Neural cell (in vitro differentiated cells): ENCODE measurements around the gene IRAK4. TPM values are rescaled to one million over a fixed set of nuclear protein-coding genes. Genes with fewer than 3 reads are reported as not detected.

Source experiments
- H2AFZ ChIP-seq: fragments of 200-600, 300-800 bp; sonication (generic), shearing (Covaris generic); 2 replicates; pipeline ENCODE4 v1.6.0; 2014; ENCODE audit warnings: low read depth, mild to moderate bottlenecking, antibody characterized with exemption, low read length, moderate library complexity
- H3F3A ChIP-seq: fragments of 200-600 bp; shearing (Covaris generic); 2 replicates; pipeline ENCODE4 v1.6.1; 2016; ENCODE audit warnings: mild to moderate bottlenecking, moderate library complexity, mixed read lengths, antibody characterized with exemption, low read length; ENCODE audit not compliant: insufficient read depth, poor library complexity, severe bottlenecking
- H3K27ac ChIP-seq: fragments of 200-600, 300-800 bp; sonication (generic), shearing (Covaris generic); 2 replicates; pipeline ENCODE4 v1.5.1; 2014; ENCODE audit warnings: mild to moderate bottlenecking, low read length, moderate library complexity
- H3K27me3 ChIP-seq: fragments of 300-800, 200-600 bp; sonication (generic), shearing (Covaris generic); 2 replicates; pipeline ENCODE4 v1.6.0; 2014; ENCODE audit warnings: mild to moderate bottlenecking, low read depth, low read length, moderate library complexity; ENCODE audit not compliant: insufficient read depth
- H3K36me3 ChIP-seq: fragments of 300-800, 200-600 bp; sonication (generic), shearing (Covaris generic); 2 replicates; pipeline ENCODE4 v1.5.1; 2014; ENCODE audit warnings: mild to moderate bottlenecking, antibody characterized with exemption, low read length, moderate library complexity; ENCODE audit not compliant: insufficient read depth
- H3K4me2 ChIP-seq: fragments of 300-800, 200-600 bp; sonication (generic), shearing (Covaris generic); 2 replicates; pipeline ENCODE4 v1.6.0; 2014; ENCODE audit warnings: mild to moderate bottlenecking, low read length
- H3K4me3 ChIP-seq: fragments of 300-800, 200-600 bp; sonication (generic), shearing (Covaris generic); 2 replicates; pipeline ENCODE4 v1.5.1; 2014; ENCODE audit warnings: mild to moderate bottlenecking, low read length, moderate library complexity
- H3K79me2 ChIP-seq: fragments of 200-600 bp; shearing (Covaris generic); replicated peaks from 2 replicates; pipeline ENCODE4 v1.6.0; 2014; ENCODE audit warnings: mild to moderate bottlenecking, low read length, moderate library complexity; ENCODE audit not compliant: insufficient read depth
- H3K9ac ChIP-seq: fragments of 300-800, 200-600 bp; sonication (generic), shearing (Covaris generic); 2 replicates; pipeline ENCODE4 v1.6.1; 2016; ENCODE audit warnings: mild to moderate bottlenecking, low read length, mixed read lengths
- H3K9me2 ChIP-seq: fragments of 200-600 bp; shearing (Covaris generic); 2 replicates; pipeline ENCODE4 v1.6.1; 2016; ENCODE audit warnings: mild to moderate bottlenecking, low read length, mixed read lengths; ENCODE audit not compliant: insufficient read depth
- H3K9me3 ChIP-seq: fragments of 200-600, 300-800 bp; sonication (generic), shearing (Covaris generic); 2 replicates; pipeline ENCODE4 v1.6.1; 2016; ENCODE audit warnings: mild to moderate bottlenecking, mixed run types, low read length, moderate library complexity, mixed read lengths
- H4K20me1 ChIP-seq: fragments of 200-600 bp; shearing (Covaris generic); 2 replicates; pipeline ENCODE4 v1.6.1; 2016; ENCODE audit warnings: mild to moderate bottlenecking, mixed run types; ENCODE audit not compliant: insufficient read depth
- CTCF ChIP-seq: fragments of 450-650 bp; IDR thresholded peaks from 2 replicates; pipeline ENCODE4 v1.5.1; 2014; ENCODE audit warnings: antibody characterized with exemption, mild to moderate bottlenecking, moderate library complexity; ENCODE audit not compliant: poor library complexity, severe bottlenecking
- EP300 ChIP-seq: fragments of 450-650 bp; conservative IDR thresholded peaks from 2 replicates; pipeline ENCODE4 v1.6.1; 2014; ENCODE audit warnings: antibody characterized with exemption, mild to moderate bottlenecking, moderate library complexity; ENCODE audit not compliant: poor library complexity, severe bottlenecking
- EZH2 ChIP-seq: fragments of 200-600, 300-800 bp; shearing (Covaris generic), sonication (generic); IDR thresholded peaks from 2 replicates; pipeline ENCODE4 v1.6.1; 2014; ENCODE audit warnings: antibody characterized with exemption, low read length, borderline replicate concordance, mild to moderate bottlenecking; ENCODE audit not compliant: insufficient read depth, poor library complexity, severe bottlenecking
- MXI1 ChIP-seq: fragments of 450-650 bp; conservative IDR thresholded peaks from 2 replicates; pipeline ENCODE4 v1.6.1; 2014; ENCODE audit warnings: antibody characterized with exemption, mild to moderate bottlenecking; ENCODE audit not compliant: poor library complexity, severe bottlenecking
- POLR2AphosphoS5 ChIP-seq: IDR thresholded peaks from 2 replicates; pipeline ENCODE4 v1.6.1; 2012
- RAD21 ChIP-seq: fragments of 450-650 bp; conservative IDR thresholded peaks from 2 replicates; pipeline ENCODE4 v1.6.1; 2014; ENCODE audit warnings: antibody characterized with exemption, mild to moderate bottlenecking, moderate library complexity
- REST ChIP-seq: IDR thresholded peaks from 2 replicates; pipeline ENCODE4 v1.6.1; 2012; ENCODE audit warnings: borderline replicate concordance
- SMC3 ChIP-seq: fragments of 450-650 bp; conservative IDR thresholded peaks from 2 replicates; pipeline ENCODE4 v1.6.1; 2014; ENCODE audit warnings: antibody characterized with exemption, mild to moderate bottlenecking, moderate library complexity; ENCODE audit not compliant: poor library complexity
- TAF1 ChIP-seq: IDR thresholded peaks from 2 replicates; pipeline ENCODE4 v1.6.1; 2012; ENCODE audit warnings: low read depth
- polyA plus RNA-seq: library from polyadenylated mRNA; depleted of rRNA; stranded (reverse); fragments of >200 nt; gene quantifications from 2 replicates; pipeline ENCODE4 v1.2.3, GENCODE V29; 2014

IRAK4 gene
- polyA plus RNA-seq, 1 donor from 2014 or later = 7.0 TPM

GRCh38 chr12:43805860-43806736, 47.3 kb downstream of the IRAK4 start, which contains the start of gene TWF1:
Gene TWF1, minus strand, starts transcription at chr12:43806317. Its CDS starts 72 bp downstream, at chr12:43806245.
- H3K4me3 ChIP-seq = peak within 1 kb of the TSS; percentile 76
- no peaks in the 10 kb centered on the region for H4K20me1 ChIP-seq
- no peaks in the 10 kb centered on the region for H3K9me2 ChIP-seq
- no peaks in the 10 kb centered on the region for H3F3A ChIP-seq
- H3K36me3 ChIP-seq = no peaks in the 10 kb centered on the region
- H3K9ac ChIP-seq = peak within 1 kb of the TSS; percentile 90
- TF ChIP-seq POLR2AphosphoS5 (peak; percentile 84), EP300 (peak; percentile 71), REST (peak; percentile 47), TAF1 (peak; percentile 14), CTCF (peak; percentile 66), MXI1 (peak; percentile 70), SMC3 (peak; percentile 50), EZH2 (no peak), RAD21 (peak; percentile 39)
- H3K27me3 ChIP-seq = no peaks in the 10 kb centered on the region
- H3K79me2 ChIP-seq = peaks cover 26% of the 10 kb centered on the region
- H3K27ac ChIP-seq = peak within 1 kb of the TSS; percentile 93
- H3K4me2 ChIP-seq = peak within 1 kb of the TSS; percentile 88
- no peaks in the 10 kb centered on the region for H3K9me3 ChIP-seq
- H2AFZ ChIP-seq = peak within 1 kb of the TSS; percentile 89

GRCh38 chr12:43806737-43807072, 48.0 kb downstream of the IRAK4 start:
- Histone ChIP-seq H3K9ac (peak overlapping the region; percentile 90), H3K9me3 (no peaks in the 10 kb centered on the region), H3K4me3 (peak overlapping the region; percentile 76), H3K27ac (peak overlapping the region; percentile 93), H4K20me1 (no peaks in the 10 kb centered on the region), H3K36me3 (no peaks in the 10 kb centered on the region), H3K4me2 (peak overlapping the region; percentile 83), H3K27me3 (no peaks in the 10 kb centered on the region), H3K79me2 (peaks cover 26% of the 10 kb centered on the region), H2AFZ (peak overlapping the region; percentile 89), H3F3A (no peaks in the 10 kb centered on the region), H3K9me2 (no peaks in the 10 kb centered on the region)
- TF ChIP-seq EZH2 (no peak), RAD21 (no peak), SMC3 (no peak), TAF1 (no peak), POLR2AphosphoS5 (no peak), CTCF (no peak), MXI1 (no peak), EP300 (no peak), REST (no peak)
